Osteoblast (primary cell): ENCODE results near the gene ASB7. TPM values are rescaled to one million over a fixed set of nuclear protein-coding genes. Genes with fewer than 3 reads are reported as not detected.
A peak's percentile ranks its signal among the peaks of the same experiment; 100 is the strongest.

ENCODE experiments used
- DNase-seq: peaks from one replicate; pipeline ENCODE4 v3.0.0; 2011; ENCODE audit warnings: low spot score, mixed read lengths; ENCODE audit not compliant: insufficient read length; ENCODE audit errors: missing footprints
- H2AFZ ChIP-seq: 2 replicates; pipeline ENCODE4 v1.6.0; 2011; ENCODE audit warnings: mild to moderate bottlenecking, low read length
- H3K27ac ChIP-seq: 2 replicates; pipeline ENCODE4 v1.5.1; 2011; ENCODE audit warnings: mild to moderate bottlenecking, low read depth, low read length, moderate library complexity
- H3K27me3 ChIP-seq: 2 replicates; pipeline ENCODE4 v1.6.0; 2012; ENCODE audit warnings: mild to moderate bottlenecking, control low read depth, inconsistent platforms, low read length, moderate library complexity; ENCODE audit not compliant: insufficient read depth
- H3K36me3 ChIP-seq: 2 replicates; pipeline ENCODE4 v1.5.1; 2011; ENCODE audit warnings: mild to moderate bottlenecking, low read length, control low read depth, moderate library complexity; ENCODE audit not compliant: insufficient read depth
- H3K4me1 ChIP-seq: 2 replicates; pipeline ENCODE4 v1.5.1; 2011; ENCODE audit warnings: mild to moderate bottlenecking, low read length, control low read depth, moderate library complexity; ENCODE audit not compliant: insufficient read depth
- H3K4me2 ChIP-seq: 2 replicates; pipeline ENCODE4 v1.6.0; 2011; ENCODE audit warnings: mild to moderate bottlenecking, low read length; ENCODE audit not compliant: insufficient read depth
- H3K4me3 ChIP-seq: fragments of 200-600 bp; sonication (generic); 3 replicates; pipeline ENCODE4 v1.5.1; 2012; ENCODE audit warnings: mild to moderate bottlenecking, low read length, inconsistent platforms; ENCODE audit not compliant: insufficient read depth
- H3K79me2 ChIP-seq: 2 replicates; pipeline ENCODE4 v1.6.0; 2012; ENCODE audit warnings: mild to moderate bottlenecking, low read length, control low read depth, inconsistent platforms; ENCODE audit not compliant: insufficient read depth
- H3K9me3 ChIP-seq: 2 replicates; pipeline ENCODE4 v1.5.1; 2011; ENCODE audit warnings: low read depth, low read length, control low read depth
- H4K20me1 ChIP-seq: 2 replicates; pipeline ENCODE4 v1.6.0; 2012; ENCODE audit warnings: mild to moderate bottlenecking, low read length, control low read depth; ENCODE audit not compliant: insufficient read depth
- total RNA-seq: library from RNA; depleted of rRNA; stranded (reverse); fragments of >200 nt; gene quantifications from 2 replicates; pipeline ENCODE4 v1.2.3, GENCODE V29; 2012
- TF ChIP-seq, protein P1 (sequence below): IDR thresholded peaks from 2 replicates; pipeline ENCODE4 v1.5.1; 2011; ENCODE audit warnings: mild to moderate bottlenecking, low read depth, low read length, moderate library complexity; ENCODE audit errors: extremely low read depth

Gene ASB7
- total RNA-seq, 1 donor: 18.1 TPM

DNA sequence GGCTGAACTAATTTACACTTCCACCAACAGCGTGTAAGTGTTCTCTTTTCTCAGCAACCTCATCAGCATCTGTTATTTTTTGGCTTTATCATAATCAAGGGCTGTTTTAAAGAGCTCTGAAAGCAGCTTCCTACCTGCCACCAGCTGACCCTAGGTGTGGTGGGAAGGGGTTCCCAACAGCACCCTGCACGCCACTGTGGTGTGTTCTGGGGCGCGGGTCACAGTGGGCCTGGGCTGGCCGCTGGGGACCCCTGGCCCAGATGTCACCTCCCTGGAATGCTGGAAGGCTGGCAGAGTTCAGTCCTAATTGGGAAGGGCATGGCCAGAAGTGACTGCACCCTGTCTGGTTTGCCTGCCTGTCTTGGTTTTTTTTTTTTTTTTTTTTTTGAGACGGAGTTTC lies 82.2 kb downstream of the ASB7 start:
- no peaks in the 10 kb centered on the region for H4K20me1 ChIP-seq
- H3K4me3 ChIP-seq: no peak overlapping the region
- H3K36me3 ChIP-seq: no peaks in the 10 kb centered on the region
- no peak overlapping the region for H2AFZ ChIP-seq
- TF ChIP-seq, protein P1, sequence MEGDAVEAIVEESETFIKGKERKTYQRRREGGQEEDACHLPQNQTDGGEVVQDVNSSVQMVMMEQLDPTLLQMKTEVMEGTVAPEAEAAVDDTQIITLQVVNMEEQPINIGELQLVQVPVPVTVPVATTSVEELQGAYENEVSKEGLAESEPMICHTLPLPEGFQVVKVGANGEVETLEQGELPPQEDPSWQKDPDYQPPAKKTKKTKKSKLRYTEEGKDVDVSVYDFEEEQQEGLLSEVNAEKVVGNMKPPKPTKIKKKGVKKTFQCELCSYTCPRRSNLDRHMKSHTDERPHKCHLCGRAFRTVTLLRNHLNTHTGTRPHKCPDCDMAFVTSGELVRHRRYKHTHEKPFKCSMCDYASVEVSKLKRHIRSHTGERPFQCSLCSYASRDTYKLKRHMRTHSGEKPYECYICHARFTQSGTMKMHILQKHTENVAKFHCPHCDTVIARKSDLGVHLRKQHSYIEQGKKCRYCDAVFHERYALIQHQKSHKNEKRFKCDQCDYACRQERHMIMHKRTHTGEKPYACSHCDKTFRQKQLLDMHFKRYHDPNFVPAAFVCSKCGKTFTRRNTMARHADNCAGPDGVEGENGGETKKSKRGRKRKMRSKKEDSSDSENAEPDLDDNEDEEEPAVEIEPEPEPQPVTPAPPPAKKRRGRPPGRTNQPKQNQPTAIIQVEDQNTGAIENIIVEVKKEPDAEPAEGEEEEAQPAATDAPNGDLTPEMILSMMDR: no peak
- no peaks in the 10 kb centered on the region for H3K9me3 ChIP-seq
- no peak overlapping the region for H3K27ac ChIP-seq
- no peaks in the 10 kb centered on the region for H3K79me2 ChIP-seq
- no peaks in the 10 kb centered on the region for H3K27me3 ChIP-seq
- H3K4me1 ChIP-seq: peaks cover 27% of the 10 kb centered on the region
- H3K4me2 ChIP-seq: no peak overlapping the region
- no peak for DNase-seq

DNA sequence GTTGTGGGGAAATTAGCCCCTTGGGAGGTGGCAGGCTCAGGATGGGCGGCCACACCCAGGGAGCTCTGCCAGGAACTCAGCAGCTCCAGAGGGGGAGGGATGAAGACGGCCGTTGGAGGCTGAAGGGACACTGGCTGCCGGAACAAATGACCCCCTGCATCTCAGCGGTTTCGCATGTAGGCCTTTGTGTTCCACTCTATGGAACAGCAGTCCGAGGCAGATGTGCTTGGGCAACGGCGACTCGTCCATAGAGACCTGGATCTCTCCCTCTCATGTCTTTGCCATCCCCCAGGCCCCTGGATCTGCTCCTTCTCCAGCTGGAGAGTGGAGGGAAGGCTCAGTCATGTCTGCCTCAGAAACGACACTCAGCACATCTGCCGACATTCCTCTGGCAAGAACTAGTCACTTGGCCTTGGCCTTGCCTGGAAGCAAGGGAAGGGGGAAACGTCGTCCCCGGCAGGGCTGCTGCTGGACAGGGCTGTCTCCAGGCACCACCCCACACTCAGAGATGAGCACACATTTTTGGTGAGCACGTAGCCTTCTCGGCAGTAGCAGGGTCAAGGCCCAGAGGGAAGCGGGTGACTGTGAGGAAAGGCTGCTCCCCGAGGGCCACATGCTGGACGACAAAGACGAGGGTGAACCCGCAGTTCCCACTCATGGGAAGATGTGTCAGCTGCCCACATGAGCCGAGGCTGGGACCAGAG lies 83.8 kb downstream of the ASB7 start:
- peak overlapping the region; percentile 79 for H3K4me2 ChIP-seq
- DNase-seq: peak; percentile 53

DNA sequence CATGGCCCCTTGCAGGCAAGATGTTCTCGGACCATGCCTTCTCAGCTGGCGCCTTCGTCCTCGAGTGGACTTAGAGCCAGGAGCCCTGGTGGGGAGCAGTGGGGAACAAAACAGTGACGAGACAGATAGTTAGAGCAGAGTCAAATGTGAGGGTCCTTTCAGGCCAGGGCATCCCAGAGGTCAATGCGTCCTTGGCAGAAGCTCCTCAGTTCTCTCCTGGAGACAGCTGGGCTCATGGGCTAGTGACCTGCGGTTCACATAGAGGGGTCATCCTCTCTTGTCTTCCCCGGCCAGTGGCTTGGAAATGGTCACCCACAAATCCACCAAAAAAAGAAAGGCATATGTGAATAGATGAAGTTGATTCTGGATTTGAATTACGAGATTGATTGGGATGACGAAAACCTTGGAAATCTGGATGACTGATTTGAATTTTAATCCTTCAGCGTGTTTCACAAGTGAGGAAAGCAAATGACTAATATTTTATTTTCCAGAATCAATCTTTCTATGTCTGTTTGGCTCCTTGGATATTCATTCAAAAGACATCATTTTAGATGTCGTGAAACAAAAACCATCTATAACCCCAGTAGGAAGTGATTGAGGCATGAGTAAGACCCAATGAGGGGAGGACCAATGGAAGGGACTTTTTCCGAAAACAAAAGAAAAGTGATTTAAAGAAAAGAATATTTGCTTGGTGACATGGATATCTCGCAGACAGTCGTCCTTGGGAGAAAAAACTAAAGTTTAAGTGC lies 84.5 kb downstream of the ASB7 start:
- peak; percentile 93 for DNase-seq
- H3K4me2 ChIP-seq: peak overlapping the region; percentile 79
- peak overlapping the region; percentile 99 for H3K27ac ChIP-seq
- H4K20me1 ChIP-seq: no peaks in the 10 kb centered on the region
- peak overlapping the region; percentile 40 for H3K4me3 ChIP-seq
- no peaks in the 10 kb centered on the region for H3K9me3 ChIP-seq
- TF ChIP-seq, protein P1: no peak
- H3K79me2 ChIP-seq: no peaks in the 10 kb centered on the region
- peaks cover 31% of the 10 kb centered on the region for H3K4me1 ChIP-seq
- H3K36me3 ChIP-seq: no peaks in the 10 kb centered on the region
- peak overlapping the region; percentile 54 for H2AFZ ChIP-seq
- no peaks in the 10 kb centered on the region for H3K27me3 ChIP-seq

More for the DNA sequence above, 83.8 kb downstream of the ASB7 start:
- Histone ChIP-seq H3K79me2 (no peaks in the 10 kb centered on the region), H3K4me1 (peaks cover 27% of the 10 kb centered on the region), H3K9me3 (no peaks in the 10 kb centered on the region), H3K27ac (peak overlapping the region; percentile 99), H3K36me3 (no peaks in the 10 kb centered on the region), H3K27me3 (no peaks in the 10 kb centered on the region), H2AFZ (no peak overlapping the region), H4K20me1 (no peaks in the 10 kb centered on the region), H3K4me3 (no peak overlapping the region)
- TF ChIP-seq, protein P1: no peak

DNA sequence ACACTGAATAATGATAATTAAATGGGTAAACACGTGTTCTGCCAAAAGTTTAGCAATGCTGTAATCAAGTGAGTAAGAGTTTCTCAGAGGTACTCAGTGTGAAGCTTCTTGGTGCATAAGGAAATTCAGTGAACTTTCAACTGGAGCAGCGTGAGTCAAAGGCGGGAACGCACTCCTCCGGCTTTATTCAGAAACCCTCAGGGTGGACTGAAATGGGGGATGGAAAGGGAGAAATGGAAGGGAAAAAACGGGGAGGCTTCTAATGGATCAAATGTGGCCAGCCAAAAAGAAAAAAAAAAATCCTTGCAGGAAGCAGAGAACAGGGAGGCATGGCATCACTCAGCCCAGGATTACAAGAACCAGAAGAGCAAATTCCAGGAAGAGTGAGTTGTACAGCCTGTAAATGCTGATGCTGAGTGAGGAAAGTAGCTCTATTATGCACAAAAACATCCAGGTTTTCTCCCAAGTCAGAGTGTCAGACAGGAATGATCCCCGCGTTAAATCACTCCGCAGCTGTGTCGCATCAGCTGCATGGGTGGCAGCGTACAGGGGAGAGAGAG lies 85.3 kb downstream of the ASB7 start:
- TF ChIP-seq, protein P1: no peak
- Histone ChIP-seq H3K4me1 (peaks cover 38% of the 10 kb centered on the region), H4K20me1 (no peaks in the 10 kb centered on the region), H3K9me3 (no peaks in the 10 kb centered on the region), H3K27ac (peak overlapping the region; percentile 99), H3K79me2 (no peaks in the 10 kb centered on the region), H2AFZ (peak overlapping the region; percentile 54), H3K27me3 (no peaks in the 10 kb centered on the region), H3K36me3 (no peaks in the 10 kb centered on the region), H3K4me2 (peak overlapping the region; percentile 79), H3K4me3 (peak overlapping the region; percentile 40)
- peak; percentile 85 for DNase-seq
